NCI-H2081 treated with DMSO at 0.1 percent for 48 hours (cell line): Measurements from ENCODE around the gene GAS2L1.
"Not testable (repeated sequence)": the region's sequence is repeated elsewhere in the genome, so short reads cannot be mapped to it uniquely, and the experiment has no call there.

Experiments
- DNase-seq: peaks from one replicate; lab custom pipeline; 2025; lab: John Stamatoyannopoulos, UW

GAS2L1 gene

GRCh38 chr22:29342577-29343312, 36.3 kb downstream of the GAS2L1 start:
- DNase-seq = no peak

- no peak for DNase-seq
These were observed 36.9 kb downstream of the GAS2L1 start for GRCh38 chr22:29343313-29343805.

- peak; percentile 47 for DNase-seq
These were observed 37.7 kb downstream of the GAS2L1 start for GRCh38 chr22:29344137-29344536.

GRCh38 chr22:29344889-29345288, 38.4 kb downstream of the GAS2L1 start:
- not testable (repeated sequence) for DNase-seq

DNA sequence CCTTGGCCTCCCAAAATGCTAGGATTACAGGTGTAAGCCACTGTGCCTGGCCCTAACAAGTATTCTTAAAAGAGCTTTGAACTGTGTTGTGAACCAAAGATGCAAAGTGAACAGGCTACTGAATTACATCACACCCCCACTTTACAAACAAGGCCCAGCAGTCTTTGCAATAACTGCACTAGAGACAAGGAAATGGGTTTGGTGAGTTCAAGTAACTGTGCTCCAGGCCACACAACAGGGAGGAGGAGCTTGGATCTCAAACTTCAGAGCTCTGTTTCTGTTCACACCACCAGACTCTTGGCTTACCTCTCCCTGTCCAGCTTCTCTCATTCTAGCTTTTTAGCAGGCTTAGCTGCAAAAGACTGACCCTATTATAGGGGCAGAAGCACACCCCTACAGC, 39.5 kb downstream of the GAS2L1 start:
- no peak for DNase-seq

- DNase-seq = no peak
These were observed 40.2 kb downstream of the GAS2L1 start for GRCh38 chr22:29346659-29347058.

GRCh38 chr22:29348041-29348440, 41.6 kb downstream of the GAS2L1 start:
- DNase-seq = no peak

DNA sequence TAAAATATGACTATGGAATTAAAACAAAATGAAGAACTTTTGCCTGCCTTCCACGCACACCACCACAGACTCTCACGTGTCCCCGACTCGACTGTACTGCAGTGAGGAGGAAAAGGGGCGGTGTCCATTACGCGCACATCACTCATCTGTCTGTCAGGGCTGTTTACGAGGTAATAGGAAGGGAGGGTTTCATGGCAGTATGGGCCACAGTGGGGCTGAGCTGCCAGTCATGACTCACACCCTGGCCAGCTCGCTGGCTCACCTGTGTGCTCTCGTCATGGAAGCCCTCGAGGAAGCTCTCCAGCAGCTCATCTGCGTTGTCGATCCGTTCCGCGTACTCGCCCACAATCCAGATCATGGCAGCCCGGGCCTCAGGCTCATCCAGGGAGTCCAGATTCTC, 42.5 kb downstream of the GAS2L1 start:
- no peak for DNase-seq

- no peak for DNase-seq
These were observed 44.6 kb downstream of the GAS2L1 start for GRCh38 chr22:29351042-29351441.

DNA sequence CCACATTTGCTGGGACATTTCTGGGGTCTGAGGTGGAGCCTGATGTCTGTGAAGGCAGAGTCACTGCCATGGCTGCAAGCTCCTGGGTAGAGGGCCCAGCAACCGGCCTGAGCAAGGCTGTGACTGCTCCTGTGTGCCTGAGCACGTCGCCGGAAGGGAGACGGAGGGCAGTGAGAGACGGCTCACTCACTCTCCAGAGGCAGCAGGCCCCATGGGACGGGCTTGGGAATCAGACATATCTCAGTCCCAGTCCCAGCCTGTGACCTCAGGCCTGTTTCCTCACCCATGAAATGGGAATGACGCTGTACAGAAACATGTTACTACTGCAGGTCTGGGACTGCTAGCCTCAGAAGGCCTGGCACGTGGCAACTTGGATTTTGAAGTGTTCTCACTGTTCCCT, 45.4 kb downstream of the GAS2L1 start:
- DNase-seq = no peak

DNA sequence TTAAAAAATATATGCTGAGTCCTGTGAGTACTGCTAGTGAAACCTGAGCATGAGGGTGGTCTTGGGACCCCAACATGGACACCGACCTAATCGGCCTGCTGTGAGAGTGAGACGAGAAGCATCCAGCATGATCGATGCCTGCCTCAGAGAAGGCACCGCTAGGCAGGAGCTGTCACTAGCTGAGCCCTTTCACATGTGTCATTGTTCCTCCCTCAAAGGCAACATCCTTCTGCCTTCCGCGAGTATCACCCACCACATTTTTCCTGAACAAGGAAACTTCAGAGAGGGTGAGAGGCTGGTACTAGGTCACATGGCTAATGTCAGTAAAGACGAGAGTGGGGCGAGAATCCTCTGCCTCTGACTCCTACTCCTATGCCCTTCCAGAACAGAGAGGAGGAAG, 46.3 kb downstream of the GAS2L1 start:
- no peak for DNase-seq

- no peak for DNase-seq
These were observed 46.8 kb downstream of the GAS2L1 start for GRCh38 chr22:29353286-29353685.

GRCh38 chr22:29353860-29354259, 47.4 kb downstream of the GAS2L1 start:
- no peak for DNase-seq

DNA sequence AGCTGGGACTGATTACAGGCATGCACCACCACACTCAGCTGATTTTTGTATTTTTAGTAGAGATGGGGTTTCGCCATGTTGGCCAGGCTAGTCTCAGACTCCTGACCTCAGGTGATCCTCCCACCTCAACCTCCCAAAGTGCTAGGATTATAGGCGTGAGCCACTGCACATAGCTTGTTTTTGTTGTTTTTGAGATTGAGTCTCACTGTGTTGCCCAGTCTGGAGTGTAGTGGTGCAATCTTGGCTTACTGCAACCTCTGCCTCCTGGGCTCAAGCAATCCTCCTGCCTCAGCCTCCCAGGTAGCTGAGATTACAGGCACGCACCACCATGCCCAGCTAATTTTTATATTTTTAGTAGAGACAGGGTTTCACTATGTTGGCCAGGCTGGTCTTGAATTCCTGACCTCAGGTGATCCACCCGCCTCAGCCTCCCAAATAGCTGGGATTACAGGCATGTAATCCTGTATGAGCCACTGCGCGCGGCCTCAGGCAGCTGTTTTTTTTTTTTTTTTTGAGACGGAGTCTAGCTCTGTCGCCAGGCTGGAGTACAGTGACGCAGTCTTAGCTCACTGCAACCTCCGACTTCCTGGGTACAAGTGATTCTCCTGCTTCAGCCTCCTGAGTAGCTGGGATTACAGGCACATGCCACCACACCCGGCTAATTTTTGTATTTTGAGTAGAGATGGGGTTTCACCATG, 50.9 kb downstream of the GAS2L1 start:
- DNase-seq = not testable (repeated sequence)

DNA sequence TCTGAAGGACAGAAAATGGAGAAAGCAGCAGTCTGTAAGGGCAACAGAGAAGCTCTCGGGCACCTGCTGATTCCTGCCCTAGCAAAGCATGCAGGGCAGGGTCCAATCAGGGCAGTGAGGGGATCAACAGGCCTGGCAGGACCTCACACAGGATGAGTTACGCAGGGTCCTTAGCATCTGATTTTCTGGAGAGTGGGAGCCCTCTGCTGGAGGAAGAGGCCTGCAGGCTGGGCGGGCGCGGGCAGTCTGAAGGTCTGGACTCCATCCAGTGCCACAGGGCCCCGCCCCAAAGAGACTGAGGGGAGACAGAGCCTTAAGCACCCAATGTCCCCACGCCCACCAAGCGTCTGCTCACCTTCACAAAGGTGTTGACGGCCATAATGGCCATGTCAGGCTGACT, 53.0 kb downstream of the GAS2L1 start:
- DNase-seq = no peak
